ENCODE data around the gene CDK15. TPM values are rescaled to one million over a fixed set of nuclear protein-coding genes. Genes with fewer than 3 reads are reported as not detected.

The CDK15 gene
- total RNA-seq, 1 experiment from 2014 or later: not detected

- BruUV-seq (replicated peaks): no TSS peak
- H3K27me3 ChIP-seq (ENCODE audit: insufficient read depth, low read length): no peaks in the 10 kb centered on the region
- no peaks in the 10 kb centered on the region for H3K9me2 ChIP-seq (ENCODE audit: insufficient read depth)
- TF ChIP-seq CBX3 (IDR thresholded peaks at IDR 0.05; ENCODE audit: low read depth): no peak
- no peak overlapping the region for H3K9ac ChIP-seq (ENCODE audit: low read length)
- H3K27ac ChIP-seq (ENCODE audit: low read depth, low read length): no peak overlapping the region
- H3K79me2 ChIP-seq (ENCODE audit: insufficient read depth, low read length): no peaks in the 10 kb centered on the region
- DNase-seq (ENCODE audit: low read depth, low spot score): no peak
- RAD21 ChIA-PET (ENCODE audit: low non-redundant PET in 1 of 2, low total read pairs in 2 of 2, uncharacterized antibody in 2 of 2, unreplicated experiment in 2 of 2): no interaction called here
- ATAC-seq: no peak
- POLR2A ChIA-PET: no interaction called here
- no peaks in the 10 kb centered on the region for H3K36me3 ChIP-seq (ENCODE audit: control insufficient read depth in 1 of 2, insufficient read depth in 2 of 2, low read length in 2 of 2)
- no peak overlapping the region for H3K4me2 ChIP-seq (ENCODE audit: low read length)
- no peak overlapping the region for H3K4me3 ChIP-seq (replicated peaks in 1 of 2; ENCODE audit: low read depth in 1 of 2, low read length in 2 of 2)
- CTCF ChIA-PET: no interaction called here
- intact Hi-C loops (cut with micrococcal nuclease): loop anchor here (10.0 kb wide), 1 partner anchor 264 kb away; no protein-coding TSS in a partner anchor
- no peaks in the 10 kb centered on the region for H4K20me1 ChIP-seq (ENCODE audit: insufficient read depth)
- H3K9me3 ChIP-seq (ENCODE audit: control insufficient read depth in 1 of 2, insufficient read depth in 1 of 2, low read depth in 1 of 2, low read length in 2 of 2): no peaks in the 10 kb centered on the region
- H2AFZ ChIP-seq (ENCODE audit: low read depth, low read length, poor library complexity, severe bottlenecking): no peak overlapping the region
- H3K4me1 ChIP-seq (ENCODE audit: control insufficient read depth in 1 of 2, insufficient read depth in 2 of 2, low read length in 2 of 2): no peaks in the 10 kb centered on the region
Measured at GRCh38 chr2:201790989-201791388, 15.3 kb upstream of the CDK15 start.

GRCh38 chr2:201793631-201794030 is 12.7 kb upstream of the CDK15 start:
- Histone ChIP-seq H3K27ac (ENCODE audit: low read depth, low read length) (no peak overlapping the region), H3K36me3 (ENCODE audit: control insufficient read depth in 1 of 2, insufficient read depth in 2 of 2, low read length in 2 of 2) (no peaks in the 10 kb centered on the region), H3K4me3 (replicated peaks in 1 of 2; ENCODE audit: low read depth in 1 of 2, low read length in 2 of 2) (no peak overlapping the region), H3K4me1 (ENCODE audit: control insufficient read depth in 1 of 2, insufficient read depth in 2 of 2, low read length in 2 of 2) (peaks cover 0 to 17% of the 10 kb centered on the region in 2 experiments; a peak in 2 of 4 replicates), H2AFZ (ENCODE audit: low read depth, low read length, poor library complexity, severe bottlenecking) (no peak overlapping the region), H3K9ac (ENCODE audit: low read length) (no peak overlapping the region), H4K20me1 (ENCODE audit: insufficient read depth) (no peaks in the 10 kb centered on the region), H3K79me2 (ENCODE audit: insufficient read depth, low read length) (no peaks in the 10 kb centered on the region), H3K27me3 (ENCODE audit: insufficient read depth, low read length) (no peaks in the 10 kb centered on the region), H3K9me3 (ENCODE audit: control insufficient read depth in 1 of 2, insufficient read depth in 1 of 2, low read depth in 1 of 2, low read length in 2 of 2) (no peaks in the 10 kb centered on the region), H3K4me2 (ENCODE audit: low read length) (no peak overlapping the region), H3K9me2 (ENCODE audit: insufficient read depth) (no peaks in the 10 kb centered on the region)
- intact Hi-C loops (cut with micrococcal nuclease): loop anchor here (10.0 kb wide), 1 partner anchor 261 kb away; no protein-coding TSS in a partner anchor
- DNase-seq (ENCODE audit: low read depth, low spot score) (no peak), ATAC-seq (no peak)
- ChIA-PET CTCF (no interaction called here), POLR2A (no interaction called here), RAD21 (ENCODE audit: low non-redundant PET in 1 of 2, low total read pairs in 2 of 2, uncharacterized antibody in 2 of 2, unreplicated experiment in 2 of 2) (no interaction called here)
- BruUV-seq (replicated peaks): no TSS peak
- TF ChIP-seq REST (IDR thresholded peaks at IDR 0.05; ENCODE audit: low read depth) (no peak), YY1 (IDR thresholded peaks at IDR 0.05; ENCODE audit: extremely low read depth, insufficient replicate concordance, low read depth, low read length) (no peak), EZH2phosphoT487 (IDR thresholded peaks at IDR 0.05; ENCODE audit: borderline replicate concordance) (no peak), CTCF (IDR thresholded peaks at IDR 0.05 in 2 of 3, conservative IDR thresholded peaks at IDR 0.05 in 1 of 3; ENCODE audit: borderline replicate concordance in 1 of 3, insufficient read depth in 1 of 3, low read depth in 2 of 3, low read length in 2 of 3) (no peak), MAX (IDR thresholded peaks at IDR 0.05) (no peak), ZNF274 (IDR thresholded peaks at IDR 0.05; ENCODE audit: low read depth, low read length) (no peak), RAD21 (IDR thresholded peaks at IDR 0.05; ENCODE audit: low read depth) (no peak), FOSL1 (IDR thresholded peaks at IDR 0.05; ENCODE audit: low read depth) (no peak), TCF7L2 (IDR thresholded peaks at IDR 0.05; ENCODE audit: borderline replicate concordance, extremely low read depth, insufficient read depth, insufficient read length) (no peak), JUND (IDR thresholded peaks at IDR 0.05) (no peak), ELF1 (IDR thresholded peaks at IDR 0.05; ENCODE audit: borderline replicate concordance, low read depth) (no peak), EGR1 (IDR thresholded peaks at IDR 0.05; ENCODE audit: low read depth) (no peak)

All from HCT116 (cell line).